Measurements from ENCODE around the gene CYP2D6.
A peak's percentile ranks its signal among the peaks of the same experiment; 100 is the strongest.
"Not testable (repeated sequence)": the region's sequence is repeated elsewhere in the genome, so short reads cannot be mapped to it uniquely, and the experiment has no call there.

The CYP2D6 gene

GRCh38 chr22:42130639-42131431 lies at the start of gene CYP2D6:
TSS of gene CYP2D6 (minus strand) at chr22:42130810. CDS start at chr22:42130791, 19 bp downstream.
- DNase-seq, result not testable (repeated sequence)

GRCh38 chr22:42179616-42180015 lies 49.0 kb upstream of the CYP2D6 start:
- DNase-seq, result no peak

- no peak for DNase-seq
Measured at GRCh38 chr22:42178910-42179519, 48.4 kb upstream of the CYP2D6 start.

GRCh38 chr22:42177891-42178336 lies 47.3 kb upstream of the CYP2D6 start:
- no peak for DNase-seq

GRCh38 chr22:42176255-42176915 lies 45.8 kb upstream of the CYP2D6 start:
- DNase-seq, result no peak

GRCh38 chr22:42174062-42174461 lies 43.5 kb upstream of the CYP2D6 start:
- DNase-seq, result no peak

GRCh38 chr22:42173183-42173926 lies 42.7 kb upstream of the CYP2D6 start:
- no peak for DNase-seq

GRCh38 chr22:42172773-42173172 lies 42.2 kb upstream of the CYP2D6 start:
- no peak for DNase-seq

GRCh38 chr22:42171946-42172719 lies 41.5 kb upstream of the CYP2D6 start:
- DNase-seq, result no peak

- no peak for DNase-seq
Measured at GRCh38 chr22:42171417-42171816, 40.8 kb upstream of the CYP2D6 start.

GRCh38 chr22:42170946-42171345 lies 40.3 kb upstream of the CYP2D6 start:
- DNase-seq, result no peak

- peak; percentile 76 for DNase-seq
Measured at GRCh38 chr22:42169055-42169469, 38.5 kb upstream of the CYP2D6 start.

GRCh38 chr22:42168476-42168875 lies 37.9 kb upstream of the CYP2D6 start:
- no peak for DNase-seq

- no peak for DNase-seq
Measured at GRCh38 chr22:42167066-42167465, 36.5 kb upstream of the CYP2D6 start.

- no peak for DNase-seq
Measured at GRCh38 chr22:42164901-42165300, 34.3 kb upstream of the CYP2D6 start.

GRCh38 chr22:42163515-42163914 lies 32.9 kb upstream of the CYP2D6 start:
- no peak for DNase-seq

GRCh38 chr22:42162728-42163489 lies 32.3 kb upstream of the CYP2D6 start:
- no peak for DNase-seq

- DNase-seq, result peak; percentile 63
Measured at GRCh38 chr22:42160830-42161696, 30.5 kb upstream of the CYP2D6 start.

- no peak for DNase-seq
Measured at GRCh38 chr22:42160251-42160650, 29.6 kb upstream of the CYP2D6 start.

- no peak for DNase-seq
Measured at GRCh38 chr22:42158456-42159132, 28.0 kb upstream of the CYP2D6 start.

Measured in hematopoietic multipotent progenitor cell treated with erythropoietin and hydrocortisone succinate and interleukin-3 and kit ligand, for 8 days (in vitro differentiated cells).